ENCODE results near the gene ATXN1.

- TF ChIP-seq CTCF (IDR thresholded peaks at IDR 0.05) (no peak), POLR2A (IDR thresholded peaks at IDR 0.05) (no peak)
Observed at GRCh38 chr6:16673011-16673797, 88.1 kb downstream of the ATXN1 start.
